Keratinocyte (primary cell): ENCODE data around the gene ARHGDIG. TPM values are rescaled to one million over a fixed set of nuclear protein-coding genes. Genes with fewer than 3 reads are reported as not detected.

Experiments used
- DNase-seq: peaks from one replicate; pipeline ENCODE4 v3.0.0-alpha.2; 2011; ENCODE audit warnings: low read depth, missing footprints, low spot score
- FAIRE-seq: peaks from 2 replicates; lab custom pipeline; 2011; peaks lifted over from hg19 to GRCh38; lab: Jason Lieb, UNC
- H2AFZ ChIP-seq: 2 replicates; pipeline ENCODE4 v1.6.0; 2012; ENCODE audit warnings: low read length, control low read depth, inconsistent platforms; ENCODE audit not compliant: control insufficient read depth
- H3K27ac ChIP-seq: 2 replicates; pipeline ENCODE4 v1.5.1; 2011; ENCODE audit warnings: low read length; ENCODE audit not compliant: control insufficient read depth, insufficient read depth
- H3K27me3 ChIP-seq: 3 replicates; pipeline ENCODE4 v1.6.0; 2011; ENCODE audit warnings: low read length; ENCODE audit not compliant: control insufficient read depth, insufficient read depth; ENCODE audit errors: extremely low read depth
- H3K36me3 ChIP-seq, 2 experiments: 2 replicates in 1 of 2; 3 replicates in 1 of 2; pipeline ENCODE4 v1.5.1; 2011; ENCODE audit warnings: low read length in 2 of 2, mild to moderate bottlenecking in 1 of 2; ENCODE audit not compliant: control insufficient read depth in 2 of 2, insufficient read depth in 2 of 2; ENCODE audit errors: extremely low read depth in 1 of 2
- H3K4me1 ChIP-seq: 3 replicates; pipeline ENCODE4 v1.5.1; 2011; ENCODE audit warnings: low read length; ENCODE audit not compliant: control insufficient read depth, insufficient read depth; ENCODE audit errors: extremely low read depth
- H3K4me2 ChIP-seq: 3 replicates; pipeline ENCODE4 v1.6.0; 2011; ENCODE audit warnings: low read depth, low read length; ENCODE audit not compliant: control insufficient read depth, insufficient read depth; ENCODE audit errors: extremely low read depth
- H3K4me3 ChIP-seq, 3 experiments: fragments of 200-600 bp in 1 of 3; sonication (generic) in 1 of 3; 2 replicates in 2 of 3; 3 replicates in 1 of 3; pipeline ENCODE4 v1.5.1; 2011 to 2016; ENCODE audit warnings: low read length in 3 of 3, mild to moderate bottlenecking in 3 of 3, control low read depth in 2 of 3, inconsistent platforms in 1 of 3, low read depth in 1 of 3, mixed read lengths in 1 of 3, mixed run types in 1 of 3, moderate library complexity in 1 of 3; ENCODE audit not compliant: control insufficient read depth in 2 of 3, insufficient read depth in 2 of 3; ENCODE audit errors: extremely low read depth in 1 of 3
- H3K79me2 ChIP-seq: 2 replicates; pipeline ENCODE4 v1.6.0; 2012; ENCODE audit warnings: low read length; ENCODE audit not compliant: control insufficient read depth, insufficient read depth
- H3K9ac ChIP-seq: 3 replicates; pipeline ENCODE4 v1.6.0; 2011; ENCODE audit warnings: low read length; ENCODE audit not compliant: control insufficient read depth, insufficient read depth; ENCODE audit errors: extremely low read depth
- H3K9me1 ChIP-seq: 3 replicates; pipeline ENCODE4 v1.6.0; 2011; ENCODE audit warnings: low read length; ENCODE audit not compliant: control insufficient read depth, insufficient read depth; ENCODE audit errors: extremely low read depth
- H3K9me3 ChIP-seq: 2 replicates; pipeline ENCODE4 v1.5.1; 2012; ENCODE audit warnings: low read depth, low read length; ENCODE audit not compliant: control insufficient read depth
- H4K20me1 ChIP-seq: 3 replicates; pipeline ENCODE4 v1.6.0; 2011; ENCODE audit warnings: low read length; ENCODE audit not compliant: control insufficient read depth, insufficient read depth; ENCODE audit errors: extremely low read depth
- EZH2 ChIP-seq: IDR thresholded peaks from one replicate; pipeline ENCODE4 v1.6.1; 2012; ENCODE audit warnings: inconsistent platforms, mild to moderate bottlenecking, low read length, moderate library complexity
- dilution Hi-C: fragments of 300-500 bp; cut with MboI; formaldehyde crosslinking; loops from one replicate; pipeline ENCODE4 v1.7.0; 2020; ENCODE audit warnings: low sequenced_read_pairs; ENCODE audit not compliant: extremely low pct_ligation_motif_present
- polyA plus RNA-seq, 5 experiments: library from polyadenylated mRNA; depleted of rRNA in 3 of 5; stranded (reverse) in 3 of 5; stranded (forward) in 1 of 5; unstranded in 1 of 5; fragments of >200 nt; gene quantifications; 1 replicate in 1 of 5; 2 replicates in 3 of 5; 3 replicates in 1 of 5; pipeline versions ENCODE4 v1.2.1 to v1.2.3, GENCODE V29; 2011 to 2012; ENCODE audit warnings: missing spikeins in 2 of 5, low read depth in 1 of 5, low replicate concordance in 1 of 5
- TF ChIP-seq, protein P1 (sequence below), 3 experiments: IDR thresholded peaks in 1 of 3; conservative IDR thresholded peaks in 1 of 3; optimal IDR thresholded peaks in 1 of 3; 2 replicates in 2 of 3; 3 replicates in 1 of 3; pipeline versions ENCODE3 to v1.5.1; 2011; ENCODE audit warnings: low read length in 3 of 3, mild to moderate bottlenecking in 3 of 3, moderate library complexity in 2 of 3, control low read depth in 1 of 3, inconsistent platforms in 1 of 3; ENCODE audit not compliant: insufficient read depth in 2 of 3; ENCODE audit errors: extremely low read depth in 1 of 3

Gene ARHGDIG
- polyA plus RNA-seq, 1 donor (not counting 4 experiments of a cell fraction or from before 2014, with no cell fraction given), result 0.17 TPM

DNA sequence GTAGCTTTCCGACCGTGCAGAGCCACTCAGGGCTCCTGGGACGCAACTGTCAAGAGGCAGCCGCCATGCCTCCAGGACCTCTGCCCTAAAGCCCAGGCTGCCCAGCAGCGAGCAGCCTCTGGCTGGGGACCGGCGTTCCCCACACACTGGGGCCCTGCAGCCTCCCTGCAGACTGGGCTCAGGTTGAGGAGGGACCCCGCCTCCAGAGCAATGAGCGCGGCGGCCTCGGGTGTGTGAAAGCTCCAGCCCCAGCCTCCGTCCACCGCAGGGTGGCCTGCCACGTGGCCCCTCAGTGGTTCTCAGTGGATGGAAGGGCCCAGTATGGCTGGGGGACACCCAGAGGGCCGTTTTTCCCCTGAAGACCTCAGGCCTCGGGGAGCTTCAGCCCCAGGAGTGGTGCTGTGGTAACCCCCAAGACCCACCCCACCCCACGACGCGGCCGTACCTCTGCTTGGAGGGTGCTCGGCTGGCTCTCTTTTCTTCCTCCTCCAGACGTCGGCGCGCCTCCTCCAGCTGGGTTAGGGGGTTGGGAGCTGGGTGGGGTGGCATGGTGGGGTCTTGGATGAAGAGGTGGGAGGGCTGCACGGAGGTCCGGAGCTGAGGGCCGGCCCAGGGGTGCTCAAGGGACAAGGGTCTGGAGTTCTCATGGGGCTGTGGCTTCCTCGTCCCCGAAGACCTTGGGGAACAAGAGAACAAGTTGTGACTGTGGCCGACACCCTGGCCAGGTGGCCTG lies 12.8 kb downstream of the ARHGDIG start:
- Histone ChIP-seq H3K4me1 (no peaks in the 10 kb centered on the region), H4K20me1 (no peaks in the 10 kb centered on the region), H3K4me3 (no peak overlapping the region), H3K9me1 (no peaks in the 10 kb centered on the region), H3K36me3 (peaks cover 10 to 36% of the 10 kb centered on the region in 2 experiments), H3K9me3 (no peaks in the 10 kb centered on the region), H3K27ac (no peak overlapping the region), H2AFZ (no peak overlapping the region), H3K9ac (no peak overlapping the region), H3K4me2 (no peak overlapping the region), H3K79me2 (no peaks in the 10 kb centered on the region), H3K27me3 (no peaks in the 10 kb centered on the region)
- TF ChIP-seq, protein P1, sequence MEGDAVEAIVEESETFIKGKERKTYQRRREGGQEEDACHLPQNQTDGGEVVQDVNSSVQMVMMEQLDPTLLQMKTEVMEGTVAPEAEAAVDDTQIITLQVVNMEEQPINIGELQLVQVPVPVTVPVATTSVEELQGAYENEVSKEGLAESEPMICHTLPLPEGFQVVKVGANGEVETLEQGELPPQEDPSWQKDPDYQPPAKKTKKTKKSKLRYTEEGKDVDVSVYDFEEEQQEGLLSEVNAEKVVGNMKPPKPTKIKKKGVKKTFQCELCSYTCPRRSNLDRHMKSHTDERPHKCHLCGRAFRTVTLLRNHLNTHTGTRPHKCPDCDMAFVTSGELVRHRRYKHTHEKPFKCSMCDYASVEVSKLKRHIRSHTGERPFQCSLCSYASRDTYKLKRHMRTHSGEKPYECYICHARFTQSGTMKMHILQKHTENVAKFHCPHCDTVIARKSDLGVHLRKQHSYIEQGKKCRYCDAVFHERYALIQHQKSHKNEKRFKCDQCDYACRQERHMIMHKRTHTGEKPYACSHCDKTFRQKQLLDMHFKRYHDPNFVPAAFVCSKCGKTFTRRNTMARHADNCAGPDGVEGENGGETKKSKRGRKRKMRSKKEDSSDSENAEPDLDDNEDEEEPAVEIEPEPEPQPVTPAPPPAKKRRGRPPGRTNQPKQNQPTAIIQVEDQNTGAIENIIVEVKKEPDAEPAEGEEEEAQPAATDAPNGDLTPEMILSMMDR (optimal IDR thresholded peaks at IDR 0.05 in 1 of 3, IDR thresholded peaks at IDR 0.05 in 1 of 3, conservative IDR thresholded peaks at IDR 0.05 in 1 of 3; ENCODE audit: extremely low read depth in 1 of 3, insufficient read depth in 2 of 3, low read length in 3 of 3), result no peak
- no peak for TF ChIP-seq EZH2
- dilution Hi-C loops, result no loop called here
- FAIRE-seq (no peak), DNase-seq (no peak)

DNA sequence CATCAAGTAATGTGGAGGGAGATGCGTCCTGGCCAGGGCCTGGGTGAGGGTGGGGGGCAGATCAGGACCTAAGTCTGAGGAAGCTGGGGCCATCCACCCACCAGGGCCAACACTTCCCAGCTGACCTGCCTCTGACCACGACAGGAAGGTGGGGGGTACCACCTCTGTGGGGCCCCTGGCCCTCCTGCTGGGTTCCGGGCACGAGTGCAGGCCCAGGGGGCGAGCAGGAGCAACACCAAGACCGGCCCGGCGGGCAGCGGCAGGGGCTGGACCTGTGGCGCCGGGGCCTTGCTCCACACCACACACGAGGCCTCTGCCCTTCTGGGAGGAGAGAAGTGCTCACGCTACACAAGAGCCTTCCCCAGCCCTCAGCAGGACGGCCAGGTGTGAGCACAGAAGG lies 15.9 kb downstream of the ARHGDIG start:
- Histone ChIP-seq H3K27ac (no peak overlapping the region), H3K27me3 (no peaks in the 10 kb centered on the region), H3K9ac (no peak overlapping the region), H3K9me1 (no peaks in the 10 kb centered on the region), H3K79me2 (no peaks in the 10 kb centered on the region), H4K20me1 (no peaks in the 10 kb centered on the region), H3K4me3 (no peak overlapping the region), H3K4me2 (no peak overlapping the region), H2AFZ (no peak overlapping the region), H3K4me1 (no peaks in the 10 kb centered on the region), H3K9me3 (no peaks in the 10 kb centered on the region), H3K36me3 (peaks cover 6 to 26% of the 10 kb centered on the region in 2 experiments)
- FAIRE-seq, result no peak
- dilution Hi-C loops, result no loop called here
- TF ChIP-seq EZH2, result no peak
- TF ChIP-seq, protein P1 (optimal IDR thresholded peaks at IDR 0.05 in 1 of 3, IDR thresholded peaks at IDR 0.05 in 1 of 3, conservative IDR thresholded peaks at IDR 0.05 in 1 of 3; ENCODE audit: extremely low read depth in 1 of 3, insufficient read depth in 2 of 3, low read length in 3 of 3), result no peak
- DNase-seq, result no peak
